ENCODE results near the gene CDH2.

GRCh38 chr18:28074076-28074475, 102.9 kb downstream of the CDH2 start:
- TF ChIP-seq EZH2 (IDR thresholded peaks at IDR 0.05; ENCODE audit: insufficient read depth, poor library complexity, severe bottlenecking), result no peak
- no peak for TF ChIP-seq EZH2phosphoT487 (IDR thresholded peaks at IDR 0.05; ENCODE audit: insufficient read depth, low read depth)
